Stimulated activated CD4-positive, alpha-beta T cell treated with anti-CD3 and anti-CD28 coated beads, Interleukin-1b, Interleukin-23, amount 100 ng/mL, for 4 hours (primary cell): ENCODE measurements around the gene IGLL5.
"Not testable (repeated sequence)": the region's sequence is repeated elsewhere in the genome, so short reads cannot be mapped to it uniquely, and the experiment has no call there.

Experiments
- DNase-seq, 2 donors: peaks; one replicate each; pipeline ENCODE4 v3.0.0-alpha.2; 2020; ENCODE audit warnings: low read depth in 2 of 2

The IGLL5 gene

GRCh38 chr22:22900527-22901205 lies 13.1 kb downstream of the IGLL5 start:
- DNase-seq, result not testable (repeated sequence)

- no peak for DNase-seq
Measured at GRCh38 chr22:22901578-22902218, 14.1 kb downstream of the IGLL5 start.

DNA sequence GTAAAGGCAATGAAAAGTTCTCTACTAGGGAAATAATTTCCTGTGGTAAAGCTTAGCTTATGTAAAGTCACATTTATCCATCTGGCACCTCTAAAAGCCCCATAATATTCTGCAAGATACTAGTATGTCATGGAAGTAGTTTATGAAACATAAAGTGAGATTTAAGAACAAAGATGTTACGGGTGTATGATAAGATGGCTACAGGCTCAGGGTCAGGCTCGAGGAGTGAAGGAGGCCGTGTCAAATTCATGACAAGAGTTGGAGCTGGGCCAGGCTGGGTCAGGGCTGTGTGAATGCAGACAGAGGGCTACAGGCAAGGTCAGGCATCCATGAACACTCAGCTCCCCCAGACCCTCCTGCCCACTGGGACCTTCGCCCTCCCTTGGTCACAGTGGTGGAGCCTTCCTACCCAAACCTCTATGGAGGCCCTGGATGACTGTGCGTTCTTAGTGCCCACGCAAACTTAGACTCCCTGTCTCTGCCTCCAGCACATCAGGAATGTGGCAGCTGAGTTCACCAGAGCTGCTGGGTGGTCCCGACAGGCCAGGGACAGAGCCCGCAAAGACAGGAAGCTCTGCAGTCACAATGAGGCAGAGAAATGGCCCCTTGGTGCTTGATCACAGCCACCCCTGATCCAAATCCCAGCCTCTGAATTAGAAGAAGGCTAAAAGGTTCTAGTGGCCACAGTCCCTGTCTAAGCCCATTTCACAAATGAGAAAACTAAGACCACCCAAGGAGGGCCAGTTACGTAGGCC lies 14.8 kb downstream of the IGLL5 start:
- no peak for DNase-seq

GRCh38 chr22:22903355-22903777 lies 15.8 kb downstream of the IGLL5 start:
- DNase-seq, result no peak

DNA sequence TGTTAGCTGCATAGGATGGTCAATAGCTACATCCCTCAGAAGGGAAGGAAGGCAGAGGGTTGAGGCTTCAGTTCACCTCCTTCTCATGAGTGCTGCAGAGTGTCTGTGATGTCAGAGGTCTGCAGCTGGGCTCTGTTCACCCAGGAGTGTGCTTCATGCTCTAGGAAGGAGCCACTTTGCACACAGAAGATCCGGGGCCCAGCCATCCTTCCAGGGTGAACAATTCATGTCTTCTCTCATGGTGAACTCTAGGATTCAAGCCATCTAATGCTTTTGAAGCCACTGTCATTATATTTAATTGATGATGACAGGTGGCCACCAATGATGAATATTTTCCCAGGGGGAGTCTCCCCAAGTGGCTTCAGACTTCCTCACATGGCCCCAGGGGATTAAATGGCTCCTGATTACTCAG lies 16.2 kb downstream of the IGLL5 start:
- DNase-seq, result not testable (repeated sequence)

DNA sequence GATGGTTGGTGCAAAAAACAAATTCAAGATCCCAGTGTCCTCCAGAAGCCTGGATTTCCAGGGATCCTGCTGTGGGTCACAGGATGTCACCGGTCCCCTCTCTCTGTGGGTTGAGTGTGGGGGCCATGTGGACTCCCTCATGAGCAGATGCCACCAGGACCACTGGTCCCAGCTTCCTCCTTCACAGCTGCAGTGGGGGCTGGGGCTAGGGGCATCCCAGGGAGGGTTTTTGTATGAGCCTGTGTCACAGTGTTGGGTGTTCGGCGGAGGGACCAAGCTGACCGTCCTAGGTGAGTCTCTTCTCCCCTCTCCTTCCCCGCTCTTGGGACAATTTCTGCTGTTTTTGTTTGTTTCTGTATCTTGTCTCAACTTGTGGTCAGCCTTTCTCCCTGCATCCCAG lies 17.1 kb downstream of the IGLL5 start:
- not testable (repeated sequence) for DNase-seq

- DNase-seq, result not testable (repeated sequence)
Measured at GRCh38 chr22:22906391-22906790, 18.8 kb downstream of the IGLL5 start.

GRCh38 chr22:22906907-22907550 lies 19.4 kb downstream of the IGLL5 start:
- no peak for DNase-seq

GRCh38 chr22:22907551-22908494 lies 20.2 kb downstream of the IGLL5 start:
- DNase-seq, result no peak

DNA sequence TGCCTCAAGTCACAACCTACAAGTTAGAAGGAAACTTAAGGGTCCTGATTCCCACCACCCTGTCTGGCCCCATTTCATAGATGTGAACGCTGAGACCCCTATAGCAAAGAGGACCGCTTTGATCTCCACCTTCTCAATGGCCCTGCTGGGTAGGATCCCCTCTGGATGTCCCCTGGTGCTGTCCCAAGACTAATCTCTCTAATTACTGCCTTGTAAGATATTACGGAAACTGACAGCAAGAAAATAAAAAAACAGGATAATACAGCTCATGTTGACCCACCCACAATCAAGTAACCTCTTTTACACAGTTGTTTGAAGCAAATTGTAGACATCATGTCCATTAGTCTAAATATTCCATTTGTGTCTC lies 20.9 kb downstream of the IGLL5 start:
- DNase-seq, result no peak

DNA sequence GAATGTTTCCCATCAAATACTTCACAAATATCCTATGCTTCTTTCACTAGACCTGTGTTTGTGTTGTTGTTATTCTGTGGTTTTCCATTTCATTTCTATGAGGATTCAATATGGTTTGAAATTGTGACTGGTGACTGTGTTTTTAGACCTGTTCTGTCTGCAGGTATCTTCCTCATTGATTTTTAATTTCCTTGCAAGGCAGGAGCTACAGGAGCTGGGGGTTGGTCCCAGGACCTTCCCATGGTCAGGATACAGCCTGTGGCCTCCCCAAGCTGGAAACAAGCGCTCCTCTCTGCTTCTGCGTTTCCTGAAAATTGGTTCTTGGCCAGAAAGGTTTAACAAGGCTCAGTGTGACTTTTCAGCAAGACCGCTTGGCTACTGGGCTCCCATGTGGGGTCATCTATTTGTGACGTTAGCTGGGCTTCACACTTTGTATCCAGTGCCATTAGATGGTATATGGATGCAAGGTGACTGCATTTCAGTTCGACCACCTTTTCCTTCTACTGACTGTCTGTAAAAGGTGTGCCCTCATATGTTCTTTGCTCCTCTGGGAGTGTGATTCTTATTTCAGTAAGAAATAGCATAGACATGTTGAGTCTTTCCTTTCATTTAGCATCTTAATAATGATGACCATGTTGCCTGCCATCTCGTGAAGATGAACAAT lies 21.5 kb downstream of the IGLL5 start:
- no peak for DNase-seq

DNA sequence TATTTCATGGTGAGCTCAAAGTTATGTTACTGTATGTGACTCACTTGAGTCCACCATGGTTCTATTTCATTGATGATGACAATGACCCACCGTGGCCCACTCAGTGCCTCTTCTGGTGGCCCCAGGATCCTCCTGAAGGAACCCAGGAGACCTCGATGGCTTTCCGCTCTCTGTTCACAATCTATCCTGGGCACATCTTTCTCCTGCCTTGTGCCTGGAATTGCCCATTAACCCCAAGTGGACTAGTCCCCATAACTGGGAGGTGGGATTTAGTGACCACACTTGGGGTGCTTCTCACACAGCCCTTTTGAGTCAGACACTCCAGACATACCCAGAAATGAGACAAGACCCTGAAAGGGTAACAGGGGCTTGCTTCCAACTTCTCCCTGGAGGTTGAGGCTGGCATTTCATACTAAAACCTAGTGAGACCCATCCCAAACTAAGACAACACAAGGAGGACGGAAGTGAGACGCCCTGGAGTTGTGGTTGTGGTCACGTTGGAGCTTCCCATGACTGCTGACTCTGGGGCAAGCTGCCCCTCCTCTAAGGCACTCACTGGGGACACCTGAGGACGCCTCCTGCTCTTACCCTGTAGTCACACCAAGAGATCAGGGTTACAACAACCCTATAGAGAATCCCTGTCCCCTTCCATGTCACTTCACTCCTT lies 22.1 kb downstream of the IGLL5 start:
- no peak for DNase-seq

DNA sequence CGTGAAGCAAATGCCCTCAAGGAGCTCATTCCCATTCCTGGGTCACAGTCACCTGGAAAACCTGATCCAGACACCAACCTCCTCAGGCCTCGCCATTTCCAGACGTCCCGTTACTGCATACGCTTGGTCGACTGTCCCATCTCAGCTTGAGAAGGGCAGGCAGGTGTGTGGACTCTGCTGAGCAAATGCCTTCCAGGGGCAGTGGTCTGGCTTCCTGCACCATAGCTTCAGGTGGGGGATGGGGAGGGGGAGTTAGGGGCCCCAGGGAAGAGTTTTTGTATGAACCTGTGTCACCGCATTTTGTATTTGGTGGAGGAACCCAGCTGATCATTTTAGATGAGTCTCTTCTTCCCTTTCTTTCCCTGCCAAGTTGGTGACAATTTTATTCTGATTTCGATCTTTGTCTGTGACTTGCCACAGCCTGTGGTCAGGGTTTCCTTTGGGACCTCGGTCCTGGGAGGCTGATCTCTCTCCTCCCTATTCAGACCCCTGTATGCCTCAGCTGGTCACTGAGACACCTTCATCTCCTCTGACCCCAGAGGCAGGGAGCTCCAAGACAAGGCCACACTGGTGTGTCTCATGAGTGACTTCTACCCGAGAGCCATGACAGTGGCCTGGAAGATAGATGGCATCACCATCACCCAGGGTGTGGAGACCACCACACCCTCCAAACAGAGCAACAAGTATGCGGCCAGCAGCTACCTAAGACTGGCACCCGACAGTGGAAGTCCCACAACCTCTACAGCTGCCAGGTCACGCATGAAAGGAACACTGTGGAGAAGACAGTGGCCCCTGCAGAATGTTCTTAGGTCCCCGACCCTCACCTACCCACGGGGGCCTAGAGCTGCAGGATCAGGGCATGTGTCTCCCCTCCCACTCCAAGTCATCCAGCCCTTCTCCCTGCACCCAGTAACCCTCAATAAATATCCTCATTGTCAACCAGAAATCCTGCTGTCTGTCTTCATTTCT lies 22.9 kb downstream of the IGLL5 start:
- DNase-seq, result no peak

DNA sequence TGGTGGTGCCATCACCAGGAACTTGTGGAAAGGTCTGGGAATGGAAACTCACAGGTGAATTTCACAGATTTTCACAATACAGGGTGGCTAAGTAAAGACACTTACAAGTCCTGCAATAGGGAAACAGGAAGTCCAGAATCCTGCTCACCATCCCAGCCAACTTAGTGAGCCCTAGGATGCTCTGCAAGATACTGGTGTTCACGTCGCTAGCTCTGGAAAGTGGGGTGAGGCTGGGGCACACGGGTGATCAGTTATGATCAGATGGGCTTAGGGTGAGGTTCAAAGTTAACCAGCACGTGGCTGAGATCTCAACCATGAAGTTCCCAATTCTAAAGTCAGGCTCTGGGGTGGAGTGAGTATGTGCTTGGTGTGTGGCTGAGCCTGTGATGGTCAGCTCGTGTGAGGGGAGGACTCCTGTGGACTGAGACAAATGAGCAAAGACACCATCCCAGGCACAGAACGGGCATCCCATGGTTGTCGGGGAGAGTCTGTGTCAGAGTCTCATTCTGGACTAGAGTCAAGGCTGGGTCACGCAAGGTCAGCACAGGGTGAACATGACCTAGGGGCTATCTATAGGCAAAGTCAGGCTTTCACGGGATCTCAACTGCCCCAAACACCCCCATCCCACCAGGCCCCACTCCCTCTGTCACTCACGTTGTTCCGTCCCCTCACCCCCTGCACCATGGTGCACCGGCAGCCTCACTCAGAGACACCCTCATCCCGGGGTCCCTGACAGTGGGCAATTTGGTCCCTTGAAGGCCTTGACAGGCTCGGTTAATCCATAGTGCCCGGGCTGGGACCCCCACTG lies 23.9 kb downstream of the IGLL5 start:
- DNase-seq, result no peak

DNA sequence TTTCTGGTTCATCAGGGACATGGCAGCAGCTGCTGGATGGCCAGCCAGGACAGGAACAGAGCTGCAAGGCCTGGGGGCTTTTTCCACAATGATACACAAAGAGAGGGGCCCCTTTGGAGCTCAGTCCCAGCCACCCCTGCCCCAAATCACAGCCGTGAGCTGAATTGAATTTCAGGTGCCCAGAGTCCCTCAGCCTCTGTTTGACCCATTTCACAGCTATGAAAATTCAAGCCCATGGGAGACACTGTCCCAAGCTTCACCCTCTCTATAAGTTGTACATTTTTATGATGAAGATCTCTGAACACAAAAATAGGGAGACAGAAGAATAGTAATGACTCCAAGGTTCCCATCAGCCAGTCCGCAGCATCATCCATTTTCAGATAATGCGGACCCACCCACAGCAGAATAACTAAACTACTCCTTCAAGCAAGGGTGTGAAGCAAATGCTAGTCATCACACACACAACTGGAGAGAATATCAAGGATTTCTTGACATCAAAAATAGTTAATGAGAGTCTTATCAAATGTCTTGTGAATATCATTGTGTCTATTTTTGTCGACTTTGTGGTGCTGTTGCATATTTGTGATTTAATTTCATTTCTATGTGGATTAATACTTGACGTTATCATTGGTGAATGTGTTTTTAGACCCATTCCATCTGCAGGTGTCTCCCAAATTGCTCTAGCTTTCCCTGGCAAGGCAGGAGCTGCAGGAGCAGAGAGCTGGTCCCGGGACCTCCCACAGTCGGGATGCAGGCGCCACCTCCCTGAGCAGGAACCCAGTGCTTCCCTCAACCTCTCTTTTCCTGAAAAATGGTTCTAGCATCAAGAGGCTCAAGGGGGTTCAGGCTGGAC lies 24.7 kb downstream of the IGLL5 start:
- DNase-seq, result no peak

- no peak for DNase-seq
Measured at GRCh38 chr22:22912988-22913253, 25.3 kb downstream of the IGLL5 start.

DNA sequence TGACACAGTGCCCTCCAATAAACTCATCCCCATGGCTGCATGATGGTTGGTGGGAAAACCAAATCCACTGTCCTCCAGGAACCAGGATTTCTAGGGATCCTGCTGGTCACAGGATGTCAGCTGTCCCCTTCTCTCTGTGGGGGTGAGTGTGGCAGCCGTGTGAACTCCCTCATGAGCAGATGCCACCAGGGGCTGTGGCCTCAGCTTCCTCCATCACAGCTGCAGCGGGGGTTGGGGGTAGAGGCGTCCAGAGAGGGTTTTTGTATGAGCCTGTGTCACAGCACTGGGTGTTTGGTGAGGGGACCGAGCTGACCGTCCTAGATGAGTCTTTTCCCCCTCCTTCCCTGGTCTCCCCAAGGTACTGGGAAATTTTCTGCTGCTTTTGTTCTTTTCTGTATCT lies 26.4 kb downstream of the IGLL5 start:
- DNase-seq, result no peak
